GM18909 (cell line): ENCODE results near the gene CNTN6.

Experiments
- ATAC-seq: cut with Tn5 transposase; IDR thresholded peaks from one replicate; pipeline ENCODE4 v1.9.1; 2021; ENCODE audit warnings: mild to moderate bottlenecking; ENCODE audit not compliant: unreplicated experiment, poor library complexity

Gene CNTN6

GRCh38 chr3:1400571-1400970, 307.7 kb downstream of the CNTN6 start:
- ATAC-seq = no peak

- no peak for ATAC-seq
Measured at GRCh38 chr3:1404270-1404962, 311.6 kb downstream of the CNTN6 start.

GRCh38 chr3:1406250-1406649, 313.4 kb downstream of the CNTN6 start:
- ATAC-seq = no peak

- no peak for ATAC-seq
Measured at GRCh38 chr3:1421577-1421976, 328.8 kb downstream of the CNTN6 start.

- no peak for ATAC-seq
Measured at GRCh38 chr3:1423566-1424089, 330.8 kb downstream of the CNTN6 start.

GRCh38 chr3:1439395-1439794, 346.6 kb downstream of the CNTN6 start:
- ATAC-seq = no peak

DNA sequence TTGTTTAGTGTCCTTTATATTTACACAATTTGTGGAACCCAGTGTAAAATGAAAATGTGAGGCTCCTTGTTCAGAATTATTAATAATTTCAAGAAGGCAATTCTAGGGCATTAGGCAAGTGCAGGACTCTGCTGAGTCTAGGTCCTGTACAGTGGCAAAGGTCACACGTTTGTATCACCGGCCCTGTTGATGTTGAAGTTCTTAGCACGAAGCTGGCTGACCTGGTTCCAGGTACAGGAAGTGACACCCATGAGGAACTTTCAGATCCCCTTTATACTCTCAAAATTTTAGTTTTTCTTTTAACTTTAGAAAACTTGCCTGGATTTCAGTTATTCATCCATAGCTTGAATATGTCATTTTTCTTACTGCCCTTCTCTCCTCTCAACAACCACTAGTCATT, 349.4 kb downstream of the CNTN6 start:
- peak; percentile 40 for ATAC-seq

- ATAC-seq = no peak
Measured at GRCh38 chr3:1444195-1444594, 351.4 kb downstream of the CNTN6 start.

- no peak for ATAC-seq
Measured at GRCh38 chr3:1446531-1446930, 353.7 kb downstream of the CNTN6 start.

- no peak for ATAC-seq
Measured at GRCh38 chr3:1447452-1447851, 354.6 kb downstream of the CNTN6 start.

- no peak for ATAC-seq
Measured at GRCh38 chr3:1448443-1448842, 355.6 kb downstream of the CNTN6 start.
